Measurements from ENCODE around the gene OR52B2. TPM values are rescaled to one million over a fixed set of nuclear protein-coding genes. Genes with fewer than 3 reads are reported as not detected.
"Not testable (repeated sequence)": the region's sequence is repeated elsewhere in the genome, so short reads cannot be mapped to it uniquely, and the experiment has no call there.

Gene OR52B2
- total RNA-seq, 2 donors from 2014 or later, result not detected

GRCh38 chr11:6142936-6143335, 27.2 kb downstream of the OR52B2 start:
- Histone ChIP-seq H3K9me3 (no peaks in the 10 kb centered on the region), H3K36me3 (replicated peaks in 1 of 2; ENCODE audit: insufficient read depth in 1 of 2, low read depth in 2 of 2) (no peaks in the 10 kb centered on the region), H3K27ac (no peak overlapping the region), H3K4me1 (no peaks in the 10 kb centered on the region), H3K4me3 (no peak overlapping the region), H3K27me3 (no peaks in the 10 kb centered on the region)
- ATAC-seq (no peak), DNase-seq (no peak)
- TF ChIP-seq CTCF (IDR thresholded peaks at IDR 0.05), result no peak
- TF ChIP-seq POLR2A (IDR thresholded peaks at IDR 0.05), result no peak
- intact Hi-C loops (cut with DNase I), result no loop called here

- H3K9me3 ChIP-seq; H3K36me3 ChIP-seq (replicated peaks in 1 of 2; ENCODE audit: insufficient read depth in 1 of 2, low read depth in 2 of 2); DNase-seq; ATAC-seq; H3K27ac ChIP-seq; intact Hi-C loops (cut with DNase I); H3K27me3 ChIP-seq; H3K4me1 ChIP-seq; H3K4me3 ChIP-seq: not testable (repeated sequence)
- 33 to 57% methylated on average over 2 of the region's 2 CpGs for WGBS, 2 donors
Observed at GRCh38 chr11:6135936-6136335, 34.2 kb downstream of the OR52B2 start.

- no peaks in the 10 kb centered on the region for H3K9me3 ChIP-seq
- intact Hi-C loops (cut with DNase I), result no loop called here
- 83 to 89% methylated on average over 1 of the region's 1 CpG for WGBS, 2 donors
Observed at GRCh38 chr11:6132431-6132830, 37.7 kb downstream of the OR52B2 start.

GRCh38 chr11:6129635-6130034, 40.5 kb downstream of the OR52B2 start:
- no peaks in the 10 kb centered on the region for H3K27me3 ChIP-seq

More at GRCh38 chr11:6132431-6132830, 37.7 kb downstream of the OR52B2 start:
- ATAC-seq, result no peak
- no peak overlapping the region for H3K4me3 ChIP-seq
- H3K27ac ChIP-seq, result no peak overlapping the region
- H3K36me3 ChIP-seq (replicated peaks in 1 of 2; ENCODE audit: insufficient read depth in 1 of 2, low read depth in 2 of 2), result no peaks in the 10 kb centered on the region
- no peak for TF ChIP-seq POLR2A (IDR thresholded peaks at IDR 0.05)
- TF ChIP-seq CTCF (IDR thresholded peaks at IDR 0.05), result no peak
- no peak for DNase-seq
- no peaks in the 10 kb centered on the region for H3K27me3 ChIP-seq
- no peaks in the 10 kb centered on the region for H3K4me1 ChIP-seq

GRCh38 chr11:6129011-6129410, 41.1 kb downstream of the OR52B2 start:
- Histone ChIP-seq H3K27ac (no peak overlapping the region), H3K4me1 (no peaks in the 10 kb centered on the region), H3K36me3 (replicated peaks in 1 of 2; ENCODE audit: insufficient read depth in 1 of 2, low read depth in 2 of 2) (no peaks in the 10 kb centered on the region), H3K9me3 (no peaks in the 10 kb centered on the region), H3K4me3 (no peak overlapping the region), H3K27me3 (no peaks in the 10 kb centered on the region)
- 71 to 90% methylated on average over 1 of the region's 1 CpG for WGBS, 2 donors
- DNase-seq (no peak), ATAC-seq (no peak)
- TF ChIP-seq CTCF (IDR thresholded peaks at IDR 0.05) (no peak), POLR2A (IDR thresholded peaks at IDR 0.05) (no peak)
- intact Hi-C loops (cut with DNase I), result no loop called here

More at GRCh38 chr11:6129635-6130034, 40.5 kb downstream of the OR52B2 start:
- H3K4me1 ChIP-seq, result no peaks in the 10 kb centered on the region
- no peak overlapping the region for H3K27ac ChIP-seq
- intact Hi-C loops (cut with DNase I), result no loop called here
- H3K4me3 ChIP-seq, result no peak overlapping the region
- ATAC-seq, result no peak
- WGBS, 2 donors, result 46 to 62% methylated on average over 1 of the region's 1 CpG
- DNase-seq, result peak in 1 of 4 donors; percentile 4
- TF ChIP-seq CTCF (IDR thresholded peaks at IDR 0.05) (no peak), POLR2A (IDR thresholded peaks at IDR 0.05) (no peak)
- no peaks in the 10 kb centered on the region for H3K36me3 ChIP-seq (replicated peaks in 1 of 2; ENCODE audit: insufficient read depth in 1 of 2, low read depth in 2 of 2)
- H3K9me3 ChIP-seq, result no peaks in the 10 kb centered on the region

Measured in body of pancreas (tissue), 4 donors.